Measurements from ENCODE around the gene IL17REL.
A peak's percentile ranks its signal among the peaks of the same experiment; 100 is the strongest.

IL17REL gene

GRCh38 chr22:50012211-50013181 lies at the start of gene IL17REL:
Gene IL17REL (minus strand): TSS chr22:50012765. CDS start chr22:50012646, 119 bp downstream.
- DNase-seq: no peak

- DNase-seq: peak; percentile 65
These were observed 49.3 kb upstream of the IL17REL start for GRCh38 chr22:50061824-50062355.

- DNase-seq: peak; percentile 29
These were observed 48.7 kb upstream of the IL17REL start for GRCh38 chr22:50061141-50061823.

- DNase-seq: no peak
These were observed 48.0 kb upstream of the IL17REL start for GRCh38 chr22:50060441-50061140.

GRCh38 chr22:50059881-50060262 lies 47.3 kb upstream of the IL17REL start:
- no peak for DNase-seq

- peak; percentile 36 for DNase-seq
These were observed 46.6 kb upstream of the IL17REL start for GRCh38 chr22:50058906-50059880.

GRCh38 chr22:50058061-50058905 lies 45.7 kb upstream of the IL17REL start, which contains the start of gene TTLL8:
Gene TTLL8 (minus strand): TSS chr22:50058298.
- no peak for DNase-seq

GRCh38 chr22:50057278-50058060 lies 44.9 kb upstream of the IL17REL start:
- no peak for DNase-seq

GRCh38 chr22:50056214-50056972 lies 43.8 kb upstream of the IL17REL start:
- DNase-seq: no peak

- no peak for DNase-seq
These were observed 41.3 kb upstream of the IL17REL start for GRCh38 chr22:50053861-50054260.

GRCh38 chr22:50051930-50052329 lies 39.4 kb upstream of the IL17REL start:
- no peak for DNase-seq

- no peak for DNase-seq
These were observed 37.0 kb upstream of the IL17REL start for GRCh38 chr22:50049299-50050195.

- DNase-seq: no peak
These were observed 36.3 kb upstream of the IL17REL start for GRCh38 chr22:50048836-50049235.

GRCh38 chr22:50048061-50048765 lies 35.6 kb upstream of the IL17REL start:
- no peak for DNase-seq

GRCh38 chr22:50047346-50047745 lies 34.8 kb upstream of the IL17REL start:
- no peak for DNase-seq

GRCh38 chr22:50046481-50047245 lies 34.1 kb upstream of the IL17REL start:
- no peak for DNase-seq

GRCh38 chr22:50046019-50046415 lies 33.5 kb upstream of the IL17REL start:
- no peak for DNase-seq

Data from hematopoietic multipotent progenitor cell treated with erythropoietin and hydrocortisone succinate and interleukin-3 and kit ligand, for 6 days (in vitro differentiated cells).